GM12873 (cell line): Measurements from ENCODE around the gene TNNT2.

Experiments used
- TF ChIP-seq, protein P1 (sequence below): IDR thresholded peaks from 2 replicates; pipeline ENCODE4 v1.5.1; 2012; ENCODE audit warnings: low read depth, mild to moderate bottlenecking, moderate library complexity, low read length, control low read depth; ENCODE audit not compliant: insufficient read depth; ENCODE audit errors: missing control alignments

The TNNT2 gene

DNA sequence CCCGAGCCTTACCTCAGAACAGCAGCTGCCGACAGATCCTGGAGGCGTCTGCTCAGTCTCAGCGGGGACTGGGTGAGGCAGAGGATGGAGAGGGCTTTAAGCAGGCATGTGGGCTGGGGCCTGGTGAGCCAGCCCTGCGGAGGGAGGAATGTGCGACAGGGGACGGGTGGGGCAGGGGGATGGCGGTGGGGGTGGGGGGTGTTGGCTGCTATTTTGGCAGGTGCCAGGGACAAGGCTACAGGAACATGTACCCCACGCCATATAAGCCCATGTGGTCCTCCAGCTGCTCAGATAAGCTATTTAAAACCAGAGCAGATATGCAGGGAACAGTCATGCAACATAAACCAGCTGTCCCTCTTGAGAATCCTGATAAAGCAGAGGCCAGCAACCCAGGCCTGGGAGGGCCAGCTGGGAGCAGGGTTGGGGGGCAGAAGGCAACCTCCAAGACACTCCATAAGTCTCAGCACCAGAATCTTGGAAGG lies at the start of gene TNNT2:
TNNT2 (minus strand) TSS at position 70 of the 482 bp plus-strand sequence. CDS start 4,426 bp downstream, outside the sequence.
- TF ChIP-seq, protein P1, sequence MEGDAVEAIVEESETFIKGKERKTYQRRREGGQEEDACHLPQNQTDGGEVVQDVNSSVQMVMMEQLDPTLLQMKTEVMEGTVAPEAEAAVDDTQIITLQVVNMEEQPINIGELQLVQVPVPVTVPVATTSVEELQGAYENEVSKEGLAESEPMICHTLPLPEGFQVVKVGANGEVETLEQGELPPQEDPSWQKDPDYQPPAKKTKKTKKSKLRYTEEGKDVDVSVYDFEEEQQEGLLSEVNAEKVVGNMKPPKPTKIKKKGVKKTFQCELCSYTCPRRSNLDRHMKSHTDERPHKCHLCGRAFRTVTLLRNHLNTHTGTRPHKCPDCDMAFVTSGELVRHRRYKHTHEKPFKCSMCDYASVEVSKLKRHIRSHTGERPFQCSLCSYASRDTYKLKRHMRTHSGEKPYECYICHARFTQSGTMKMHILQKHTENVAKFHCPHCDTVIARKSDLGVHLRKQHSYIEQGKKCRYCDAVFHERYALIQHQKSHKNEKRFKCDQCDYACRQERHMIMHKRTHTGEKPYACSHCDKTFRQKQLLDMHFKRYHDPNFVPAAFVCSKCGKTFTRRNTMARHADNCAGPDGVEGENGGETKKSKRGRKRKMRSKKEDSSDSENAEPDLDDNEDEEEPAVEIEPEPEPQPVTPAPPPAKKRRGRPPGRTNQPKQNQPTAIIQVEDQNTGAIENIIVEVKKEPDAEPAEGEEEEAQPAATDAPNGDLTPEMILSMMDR = no peak

DNA sequence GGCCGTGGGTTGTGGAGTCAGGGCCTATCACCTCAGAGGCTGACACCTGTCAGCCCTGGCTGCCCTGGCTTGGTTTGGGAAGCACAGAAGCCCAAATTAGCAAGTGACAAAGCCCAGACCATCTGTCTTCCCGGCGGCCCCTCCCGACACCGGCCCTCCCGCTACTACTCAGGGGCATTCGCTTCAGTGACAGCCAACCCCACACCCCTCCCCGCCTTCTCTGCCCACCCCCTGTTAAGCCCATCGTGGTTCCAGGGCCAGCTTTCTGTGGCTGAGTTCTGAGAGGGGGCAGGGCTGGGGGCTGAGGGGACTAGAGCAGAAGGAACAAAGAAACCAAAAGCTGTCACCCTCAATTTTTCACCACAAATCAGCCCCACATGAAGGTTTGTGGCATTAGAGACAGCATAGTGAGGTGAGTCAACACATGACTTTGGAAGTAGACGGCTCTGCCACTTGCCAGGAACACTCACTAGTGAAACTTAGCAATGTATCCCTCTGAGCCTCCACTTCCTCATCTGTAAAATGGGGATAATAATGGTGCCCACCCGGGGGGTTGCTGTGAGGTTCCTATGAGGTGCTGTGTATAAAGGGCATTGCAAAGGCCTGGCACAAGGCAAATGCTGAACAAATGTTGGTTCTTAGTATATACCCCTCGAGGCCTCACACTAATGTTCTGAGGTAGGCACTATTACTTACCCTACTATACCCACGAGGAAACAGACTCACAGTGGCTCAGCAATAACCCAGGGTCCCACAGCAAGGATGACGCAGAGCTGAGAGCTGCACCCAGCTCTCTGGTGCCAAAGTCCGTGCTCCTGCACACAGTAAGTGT lies 49.2 kb upstream of the TNNT2 start:
- TF ChIP-seq, protein P1 = no peak

DNA sequence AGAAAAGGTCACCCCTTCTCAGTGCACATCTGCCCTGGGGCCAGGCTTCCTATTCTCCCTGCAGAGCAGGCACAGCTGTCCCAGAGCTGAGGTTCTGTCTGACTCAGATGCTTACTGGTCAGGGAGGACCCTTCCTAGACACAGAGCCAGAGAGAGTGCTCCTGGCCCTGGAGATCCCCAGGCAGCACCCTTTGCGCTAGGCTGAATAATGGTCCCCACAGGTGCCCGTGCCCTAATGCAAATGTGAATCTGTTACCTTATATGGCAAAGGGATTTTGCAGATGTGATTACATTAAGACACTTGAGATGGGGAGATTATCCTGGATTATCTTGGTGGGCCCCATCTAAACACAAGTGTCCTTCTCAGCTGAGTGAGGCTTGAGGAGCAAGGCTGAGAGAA lies 46.7 kb upstream of the TNNT2 start:
- TF ChIP-seq, protein P1 = no peak

DNA sequence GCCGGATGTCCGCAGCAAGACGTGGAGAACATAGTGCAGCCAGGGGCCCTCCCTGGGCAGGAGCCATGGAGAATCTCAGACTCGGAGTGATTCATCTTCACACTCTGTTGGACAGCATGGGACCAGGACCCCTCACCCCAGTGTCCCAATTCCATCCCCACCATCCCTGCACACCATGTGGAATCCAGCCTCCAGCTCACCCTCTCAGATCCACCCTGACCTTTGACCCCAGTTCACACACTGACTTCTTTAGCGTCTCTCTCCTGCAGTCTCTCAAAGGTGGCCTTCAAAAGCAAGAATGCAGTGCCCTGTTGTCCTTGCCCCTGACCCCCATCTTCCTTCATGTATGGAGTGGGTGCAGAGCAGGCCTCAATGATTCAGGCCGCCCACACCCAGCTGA lies 46.2 kb upstream of the TNNT2 start:
- TF ChIP-seq, protein P1 = no peak

DNA sequence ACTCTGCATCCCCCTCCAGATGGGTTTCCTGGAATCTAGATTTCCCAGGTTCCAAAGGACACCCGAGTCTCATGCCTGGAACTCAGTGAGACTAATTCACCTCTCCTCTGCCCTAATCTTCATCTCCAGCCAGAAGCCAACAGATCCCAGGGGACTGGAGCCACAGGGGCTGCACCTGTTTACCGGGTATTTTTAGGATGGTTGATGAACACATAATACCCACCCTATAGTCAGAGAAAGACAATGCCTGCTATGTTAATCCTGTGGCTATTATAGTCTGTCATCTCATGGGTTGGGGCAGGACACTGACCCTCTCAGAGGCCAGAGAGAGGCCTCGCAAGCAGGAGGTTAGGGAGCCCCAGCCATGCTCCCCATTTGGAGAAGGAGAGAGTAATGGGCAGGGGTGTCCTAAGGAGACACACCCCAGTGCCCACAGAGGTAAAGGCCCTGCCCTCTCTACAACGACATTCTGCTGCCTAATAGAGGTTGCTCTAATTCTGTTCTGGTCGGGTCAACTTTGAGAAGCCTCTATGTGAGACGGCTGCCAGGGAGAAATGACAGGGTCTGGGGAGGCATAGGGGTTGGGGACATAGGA lies 45.1 kb upstream of the TNNT2 start:
- TF ChIP-seq, protein P1 = no peak

DNA sequence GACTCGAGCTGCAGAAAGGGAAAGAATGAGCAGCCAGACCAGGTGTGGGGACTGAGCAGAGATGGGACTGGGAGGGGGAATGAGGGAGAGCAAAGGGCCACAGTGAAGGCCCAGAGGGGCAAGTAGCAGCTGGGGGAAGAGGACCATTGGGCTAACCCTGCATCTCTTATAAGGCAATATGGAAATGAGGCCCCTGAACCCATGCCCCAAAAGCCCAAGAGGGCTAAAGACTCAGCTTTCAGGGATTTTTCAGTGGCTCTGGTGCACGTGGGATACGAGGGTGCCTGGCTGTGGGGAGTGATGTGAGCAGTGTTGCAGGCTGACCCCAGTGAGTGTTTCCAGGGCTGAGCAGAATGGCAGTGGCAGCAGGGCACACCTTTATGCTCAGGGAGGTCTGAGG lies 44.5 kb upstream of the TNNT2 start:
- TF ChIP-seq, protein P1 = no peak

DNA sequence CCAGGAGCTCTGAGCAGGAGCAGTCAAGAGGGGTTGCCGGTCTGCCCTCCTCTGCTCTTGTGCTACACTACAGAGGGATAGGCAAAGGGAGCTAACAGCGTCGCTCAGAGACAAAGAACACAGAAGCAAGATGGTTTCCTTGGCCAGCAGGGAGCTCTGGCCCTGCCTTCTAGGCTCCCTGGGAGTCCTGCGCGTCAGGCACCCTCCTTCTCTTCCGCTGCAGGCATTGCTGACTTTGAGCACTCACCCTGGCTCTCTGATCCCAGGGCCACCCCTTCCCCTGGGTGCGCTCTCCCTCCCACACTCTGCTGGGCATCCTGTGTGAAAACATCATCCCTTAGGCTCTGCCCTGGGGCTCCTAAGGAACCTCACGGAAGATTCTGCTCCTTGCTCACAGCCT lies 43.6 kb upstream of the TNNT2 start:
- TF ChIP-seq, protein P1 = no peak
